ENCODE results near the gene ASB18. TPM values are rescaled to one million over a fixed set of nuclear protein-coding genes. Genes with fewer than 3 reads are reported as not detected.

ASB18 gene
- total RNA-seq, 1 donor from 2014 or later: not detected

GRCh38 chr2:236241181-236242056 lies 22.8 kb downstream of the ASB18 start:
- no peak for DNase-seq (ENCODE audit: low spot score)

- no peak for DNase-seq (ENCODE audit: low spot score)
These were observed 23.8 kb downstream of the ASB18 start for GRCh38 chr2:236240228-236240990.

GRCh38 chr2:236239276-236240065 lies 24.7 kb downstream of the ASB18 start:
- DNase-seq (ENCODE audit: low spot score): no peak

GRCh38 chr2:236238751-236239150 lies 25.5 kb downstream of the ASB18 start:
- DNase-seq (ENCODE audit: low spot score): no peak

- DNase-seq (ENCODE audit: low spot score): no peak
These were observed 26.6 kb downstream of the ASB18 start for GRCh38 chr2:236237468-236238190.

GRCh38 chr2:236236559-236237452 lies 27.4 kb downstream of the ASB18 start:
- DNase-seq (ENCODE audit: low spot score): no peak

- no peak for DNase-seq (ENCODE audit: low spot score)
These were observed 35.0 kb downstream of the ASB18 start for GRCh38 chr2:236229186-236229585.

- no peak for DNase-seq (ENCODE audit: low spot score)
These were observed 40.5 kb downstream of the ASB18 start for GRCh38 chr2:236223675-236224074.

GRCh38 chr2:236221798-236222197 lies 42.4 kb downstream of the ASB18 start:
- DNase-seq (ENCODE audit: low spot score): peak; percentile 47

- DNase-seq (ENCODE audit: low spot score): peak; percentile 12
These were observed 44.8 kb downstream of the ASB18 start for GRCh38 chr2:236219411-236219810.

GRCh38 chr2:236217926-236218325 lies 46.3 kb downstream of the ASB18 start:
- DNase-seq (ENCODE audit: low spot score): no peak

GRCh38 chr2:236216711-236217110 lies 47.5 kb downstream of the ASB18 start:
- DNase-seq (ENCODE audit: low spot score): no peak

- DNase-seq (ENCODE audit: low spot score): no peak
These were observed 48.4 kb downstream of the ASB18 start for GRCh38 chr2:236215761-236216333.

- DNase-seq (ENCODE audit: low spot score): no peak
These were observed 49.0 kb downstream of the ASB18 start for GRCh38 chr2:236215196-236215595.

- no peak for DNase-seq (ENCODE audit: low spot score)
These were observed 49.7 kb downstream of the ASB18 start for GRCh38 chr2:236214376-236214995.

- DNase-seq (ENCODE audit: low spot score): no peak
These were observed 52.9 kb downstream of the ASB18 start for GRCh38 chr2:236211296-236211695.

GRCh38 chr2:236210536-236210935 lies 53.7 kb downstream of the ASB18 start:
- DNase-seq (ENCODE audit: low spot score): no peak

- no peak for DNase-seq (ENCODE audit: low spot score)
These were observed 54.2 kb downstream of the ASB18 start for GRCh38 chr2:236209996-236210395.

- no peak for DNase-seq (ENCODE audit: low spot score)
These were observed 54.7 kb downstream of the ASB18 start for GRCh38 chr2:236209535-236209934.
